Measurements from ENCODE around the gene FOXN3. TPM values are rescaled to one million over a fixed set of nuclear protein-coding genes. Genes with fewer than 3 reads are reported as not detected.
A peak's percentile ranks its signal among the peaks of the same experiment; 100 is the strongest.

Gene FOXN3
- total and polyA plus RNA-seq, 2 donors (not counting 3 experiments of a cell fraction or from before 2014, with no cell fraction given) = 16.9 to 41.8 TPM

GRCh38 chr14:89166633-89167032, 250.4 kb downstream of the FOXN3 start:
- H3K27me3 ChIP-seq (ENCODE audit: control insufficient read depth in 2 of 2, insufficient read depth in 2 of 2, low read length in 2 of 2) = no peaks in the 10 kb centered on the region
- no peaks in the 10 kb centered on the region for H3K79me2 ChIP-seq (ENCODE audit: control insufficient read depth, insufficient read depth, low read length)
- DNase-seq (ENCODE audit: low read depth, low spot score) (no peak), FAIRE-seq (no peak)
- no peak overlapping the region for H3K4me2 ChIP-seq (ENCODE audit: insufficient read depth, low read length)
- no peaks in the 10 kb centered on the region for H3K9me3 ChIP-seq (replicated peaks; ENCODE audit: control insufficient read depth, insufficient read depth, low read length)
- H4K20me1 ChIP-seq (replicated peaks; ENCODE audit: control insufficient read depth, extremely low read depth, insufficient read depth, low read length) = no peaks in the 10 kb centered on the region
- H3K4me1 ChIP-seq (ENCODE audit: control insufficient read depth, extremely low read depth, insufficient read depth, low read length) = peaks cover 12% of the 10 kb centered on the region
- dilution Hi-C loops (cut with MboI; ENCODE audit: extremely low pct_ligation_motif_present, low sequenced_read_pairs) (no loop called here), intact Hi-C loops (cut with micrococcal nuclease) (no loop called here)
- H3K36me3 ChIP-seq (ENCODE audit: control insufficient read depth in 2 of 2, extremely low read depth in 1 of 2, insufficient read depth in 2 of 2, low read length in 2 of 2) = peaks cover under 1 to 9% of the 10 kb centered on the region in 2 experiments
- H2AFZ ChIP-seq (ENCODE audit: low read depth, low read length) = no peak overlapping the region
- no peak overlapping the region for H3K27ac ChIP-seq (ENCODE audit: insufficient read depth, low read depth, low read length)
- POLR2A ChIA-PET = interaction anchor here (0.7 kb wide), 1 partner anchor 18 kb away, joined by 3 read pairs; no protein-coding TSS in a partner anchor
- H3K9ac ChIP-seq (replicated peaks; ENCODE audit: extremely low read depth, insufficient read depth, low read length) = no peak overlapping the region
- H3K4me3 ChIP-seq (replicated peaks in 1 of 3; ENCODE audit: insufficient read depth in 1 of 3, low read depth in 1 of 3, low read length in 3 of 3) = no peak overlapping the region
- CTCF ChIA-PET = no interaction called here
- no TSS peak for BruUV-seq (replicated peaks)
- no peak for TF ChIP-seq FOS (IDR thresholded peaks at IDR 0.05; ENCODE audit: borderline replicate concordance, insufficient read depth, low read length)
- H3K9me1 ChIP-seq (replicated peaks; ENCODE audit: control insufficient read depth, extremely low read depth, insufficient read depth, low read length) = no peaks in the 10 kb centered on the region

- Histone ChIP-seq H3K4me1 (ENCODE audit: control insufficient read depth, extremely low read depth, insufficient read depth, low read length) (peaks cover 12% of the 10 kb centered on the region), H2AFZ (ENCODE audit: low read depth, low read length) (peak overlapping the region; percentile 50), H3K4me3 (replicated peaks in 1 of 3; ENCODE audit: insufficient read depth in 1 of 3, low read depth in 1 of 3, low read length in 3 of 3) (peak overlapping the region in 2 of 3 experiments; percentile 9 to 42), H3K36me3 (ENCODE audit: control insufficient read depth in 2 of 2, extremely low read depth in 1 of 2, insufficient read depth in 2 of 2, low read length in 2 of 2) (peaks cover 2 to 9% of the 10 kb centered on the region in 2 experiments), H3K9me1 (replicated peaks; ENCODE audit: control insufficient read depth, extremely low read depth, insufficient read depth, low read length) (no peaks in the 10 kb centered on the region), H3K27me3 (ENCODE audit: control insufficient read depth in 2 of 2, insufficient read depth in 2 of 2, low read length in 2 of 2) (no peaks in the 10 kb centered on the region), H3K4me2 (ENCODE audit: insufficient read depth, low read length) (peak overlapping the region; percentile 58), H3K79me2 (ENCODE audit: control insufficient read depth, insufficient read depth, low read length) (no peaks in the 10 kb centered on the region), H3K9me3 (replicated peaks; ENCODE audit: control insufficient read depth, insufficient read depth, low read length) (no peaks in the 10 kb centered on the region), H3K27ac (ENCODE audit: insufficient read depth, low read depth, low read length) (peak overlapping the region; percentile 53), H4K20me1 (replicated peaks; ENCODE audit: control insufficient read depth, extremely low read depth, insufficient read depth, low read length) (no peaks in the 10 kb centered on the region), H3K9ac (replicated peaks; ENCODE audit: extremely low read depth, insufficient read depth, low read length) (peak overlapping the region; percentile 49)
- intact Hi-C loops (cut with micrococcal nuclease) = no loop called here
- BruUV-seq (replicated peaks) = no TSS peak
- DNase-seq (ENCODE audit: low read depth, low spot score) = peak; percentile 96
- no peak for TF ChIP-seq POLR2AphosphoS5 (IDR thresholded peaks at IDR 0.05; ENCODE audit: insufficient read depth, low read depth, low read length)
- no peak for TF ChIP-seq FOS (IDR thresholded peaks at IDR 0.05; ENCODE audit: borderline replicate concordance, insufficient read depth, low read length)
- no peak for TF ChIP-seq JUN (IDR thresholded peaks at IDR 0.05; ENCODE audit: borderline replicate concordance, insufficient read depth, insufficient read length, low read depth)
- TF ChIP-seq MYC (IDR thresholded peaks at IDR 0.05; ENCODE audit: low read depth, low read length) = no peak
- TF ChIP-seq POLR2A (IDR thresholded peaks at IDR 0.05; ENCODE audit: low read depth, low read length) = no peak
- TF ChIP-seq GATA2 (IDR thresholded peaks at IDR 0.05; ENCODE audit: insufficient read depth, insufficient read length, low read depth, low read length) = peak; percentile 33
- TF ChIP-seq MAX (IDR thresholded peaks at IDR 0.05; ENCODE audit: insufficient read depth, insufficient read length) = no peak
- ChIA-PET CTCF (interaction anchor here (0.9 to 1.6 kb wide), 4 partner anchors 11 to 138 kb away, joined by 3 to 8 read pairs (median 4); no protein-coding TSS in a partner anchor), POLR2A (no interaction called here)
- dilution Hi-C loops (cut with MboI; ENCODE audit: extremely low pct_ligation_motif_present, low sequenced_read_pairs) = no loop called here
- peak; percentile 84 for FAIRE-seq
These were observed 251.5 kb downstream of the FOXN3 start for GRCh38 chr14:89165189-89166181.
